Activated CD4-positive, alpha-beta T cell treated with anti-CD3 and anti-CD28 coated beads, Interleukin-2, amount 10 ng/mL, durations not matched to agents 7 days and 5 days (primary cell): Measurements from ENCODE around the gene CALM3. TPM values are rescaled to one million over a fixed set of nuclear protein-coding genes. Genes with fewer than 3 reads are reported as not detected.

Source experiments
- CTCF ChIA-PET: fragments of 350-600 bp; sonication (Branson Sonifier 250); formaldehyde crosslinking; loops from one replicate; lab custom pipeline; 2021; ENCODE audit warnings: antibody characterized with exemption; lab: Charles Lee
- POLR2A ChIA-PET: fragments of 350-600 bp; sonication (Branson Sonifier 250); formaldehyde crosslinking; loops from one replicate; lab custom pipeline; 2021; ENCODE audit warnings: antibody characterized with exemption; lab: Charles Lee
- DNase-seq: peaks from one replicate; pipeline ENCODE4 v3.0.0-alpha.2; 2020
- H3K27ac Mint-ChIP-seq: one replicate; pipeline ENCODE4 v1.8.0; 2021; ENCODE audit warnings: mild to moderate bottlenecking, moderate library complexity, mixed read lengths
- H3K27me3 Mint-ChIP-seq: one replicate; pipeline ENCODE4 v1.8.0; 2021; ENCODE audit warnings: mixed read lengths
- H3K36me3 Mint-ChIP-seq: one replicate; pipeline ENCODE4 v1.8.0; 2021; ENCODE audit warnings: low read depth, mixed read lengths
- H3K4me1 Mint-ChIP-seq: one replicate; pipeline ENCODE4 v1.8.0; 2021; ENCODE audit warnings: mixed read lengths
- H3K4me3 Mint-ChIP-seq: one replicate; pipeline ENCODE4 v1.8.0; 2021; ENCODE audit warnings: mild to moderate bottlenecking, moderate library complexity, mixed read lengths
- H3K9me3 Mint-ChIP-seq: one replicate; pipeline ENCODE4 v1.8.0; 2021; ENCODE audit warnings: mixed read lengths
- total RNA-seq, 2 experiments: library from RNA; stranded (reverse); gene quantifications; one replicate each; pipeline ENCODE4 v1.2.3, GENCODE V29; 2021

CALM3 gene
- total RNA-seq, 2 experiments from 2014 or later, result 700 to 784 TPM

- H3K4me1 Mint-ChIP-seq, result peaks cover 4% of the 10 kb centered on the region
- H3K4me3 Mint-ChIP-seq, result no peak overlapping the region
- DNase-seq, result no peak
- CTCF ChIA-PET, result no interaction called here
- POLR2A ChIA-PET, result no interaction called here
- H3K9me3 Mint-ChIP-seq, result peaks cover 8% of the 10 kb centered on the region
- H3K27me3 Mint-ChIP-seq, result peaks cover 60% of the 10 kb centered on the region
- H3K36me3 Mint-ChIP-seq, result peaks cover 2% of the 10 kb centered on the region
- no peak overlapping the region for H3K27ac Mint-ChIP-seq
These were observed 48.1 kb downstream of the CALM3 start for GRCh38 chr19:46648961-46649960.

- DNase-seq, result no peak
- Mint-ChIP-seq H3K4me3 (no peak overlapping the region), H3K27me3 (peaks cover 61% of the 10 kb centered on the region), H3K4me1 (peaks cover 4% of the 10 kb centered on the region), H3K36me3 (peaks cover 2% of the 10 kb centered on the region), H3K9me3 (peaks cover 8% of the 10 kb centered on the region), H3K27ac (no peak overlapping the region)
- POLR2A ChIA-PET, result no interaction called here
- CTCF ChIA-PET, result interaction anchor here (0.5 to 0.6 kb wide), 2 partner anchors 63 to 184 kb away, joined by 3 to 5 read pairs; no protein-coding TSS in a partner anchor
These were observed 49.3 kb downstream of the CALM3 start for GRCh38 chr19:46650445-46650844.

DNA sequence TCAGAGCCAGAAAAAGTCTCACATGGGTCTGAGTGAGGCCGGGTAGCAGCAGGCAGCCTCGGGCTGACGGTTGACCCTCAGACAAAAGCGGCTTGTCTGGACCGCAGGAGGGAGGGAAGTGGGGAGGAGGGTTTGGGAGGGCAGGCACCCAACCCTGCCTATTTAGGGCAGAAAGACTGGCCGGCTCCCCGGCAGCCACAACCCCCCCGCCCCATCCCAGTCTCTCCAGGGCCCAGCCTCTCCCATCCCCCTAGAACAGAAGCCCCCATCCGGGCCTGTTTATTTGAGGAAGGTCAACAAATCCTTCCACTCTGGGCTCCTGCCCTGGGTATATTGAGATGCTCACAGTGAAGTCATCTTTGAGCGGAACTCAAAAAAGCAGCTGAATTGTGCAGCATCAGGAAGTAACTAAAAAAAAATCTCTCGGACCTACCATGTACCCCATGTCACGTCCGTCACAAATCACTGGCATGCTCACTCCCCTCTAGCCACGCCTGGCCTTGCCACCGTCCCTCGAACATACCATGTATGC lies 53.6 kb downstream of the CALM3 start:
- Mint-ChIP-seq H3K4me1 (peaks cover 4% of the 10 kb centered on the region), H3K4me3 (no peak overlapping the region), H3K27me3 (peaks cover 50% of the 10 kb centered on the region), H3K9me3 (no peaks in the 10 kb centered on the region), H3K27ac (no peak overlapping the region), H3K36me3 (no peaks in the 10 kb centered on the region)
- no peak for DNase-seq
- ChIA-PET POLR2A (no interaction called here), CTCF (no interaction called here)

DNA sequence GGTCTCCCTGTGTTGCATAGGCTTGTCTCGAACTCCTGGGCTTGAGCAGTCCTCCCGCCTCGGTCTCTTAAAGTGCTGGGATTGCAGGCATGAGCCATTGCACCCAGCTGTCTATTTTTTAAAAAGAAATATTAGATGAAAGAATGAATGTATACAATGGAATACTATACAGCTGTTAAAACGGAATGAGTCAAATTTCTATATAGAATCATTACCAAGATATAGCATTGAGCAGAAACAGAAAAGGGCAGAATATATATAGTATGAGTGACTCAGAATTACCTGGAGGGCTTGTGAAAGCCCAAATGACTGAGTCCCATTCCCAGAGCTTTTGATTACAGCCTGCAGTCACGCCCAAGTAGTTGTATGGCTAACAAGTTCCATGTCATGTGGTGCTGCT lies 55.4 kb downstream of the CALM3 start:
- ChIA-PET POLR2A (no interaction called here), CTCF (interaction anchor here (0.9 kb wide), 1 partner anchor 140 kb away, joined by 4 read pairs; no protein-coding TSS in a partner anchor)
- no peak overlapping the region for H3K4me3 Mint-ChIP-seq
- DNase-seq, result no peak
- peaks cover 13% of the 10 kb centered on the region for H3K4me1 Mint-ChIP-seq
- H3K27me3 Mint-ChIP-seq, result peaks cover 40% of the 10 kb centered on the region
- no peaks in the 10 kb centered on the region for H3K36me3 Mint-ChIP-seq
- H3K27ac Mint-ChIP-seq, result no peak overlapping the region
- no peaks in the 10 kb centered on the region for H3K9me3 Mint-ChIP-seq

DNA sequence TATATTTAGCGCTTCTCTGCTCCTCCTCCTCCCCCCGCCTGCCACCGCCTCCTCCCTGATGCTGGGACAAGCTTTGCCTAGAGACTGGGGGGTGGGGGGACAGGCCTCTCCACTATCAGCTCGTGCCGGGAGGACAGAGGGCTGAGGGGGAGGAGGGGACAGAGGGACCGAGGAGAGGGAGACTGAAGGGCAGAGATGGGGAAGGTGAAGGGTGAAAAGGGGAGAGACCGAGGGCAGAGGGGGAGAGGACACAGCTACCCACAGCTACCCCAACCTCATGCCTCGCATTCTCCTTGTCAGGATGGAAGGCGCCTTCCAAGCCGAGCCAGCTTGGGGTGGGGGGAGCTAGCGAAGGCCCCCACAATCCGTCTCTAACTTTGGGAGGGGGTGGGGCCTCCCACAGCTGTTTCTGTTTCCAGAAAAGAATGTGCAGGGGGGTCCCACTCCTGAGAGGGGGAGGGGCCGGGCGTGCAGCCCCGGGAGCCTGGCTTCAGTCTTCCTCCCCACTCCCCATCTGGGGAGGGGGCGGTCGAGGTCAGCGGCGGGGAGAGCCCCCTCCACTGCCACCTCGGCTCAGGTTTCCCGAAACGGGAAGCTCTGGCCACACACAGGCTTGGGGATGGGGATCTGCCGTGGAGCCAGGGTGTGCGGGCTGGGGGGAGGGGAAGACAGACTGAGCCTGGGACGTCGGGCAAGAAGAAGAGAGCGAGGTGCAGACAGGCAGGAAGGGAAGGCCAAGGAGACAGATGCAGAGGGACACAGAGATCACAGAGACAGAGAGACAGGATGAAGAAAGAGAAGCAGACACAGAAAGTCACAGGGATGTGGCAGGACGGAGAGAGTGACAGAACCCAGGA lies 58.2 kb downstream of the CALM3 start:
- H3K4me3 Mint-ChIP-seq, result peak overlapping the region; percentile 43
- peak overlapping the region; percentile 0 for H3K27ac Mint-ChIP-seq
- ChIA-PET POLR2A (no interaction called here), CTCF (interaction anchor here (0.6 to 1.5 kb wide), 5 partner anchors 25 to 57 kb away, joined by 3 to 11 read pairs (median 3); no protein-coding TSS in a partner anchor)
- no peak for DNase-seq
- H3K36me3 Mint-ChIP-seq, result no peaks in the 10 kb centered on the region
- H3K27me3 Mint-ChIP-seq, result peaks cover 30% of the 10 kb centered on the region
- no peaks in the 10 kb centered on the region for H3K9me3 Mint-ChIP-seq
- peaks cover 22% of the 10 kb centered on the region for H3K4me1 Mint-ChIP-seq

GRCh38 chr19:46660008-46660517 lies 58.9 kb downstream of the CALM3 start:
- no peaks in the 10 kb centered on the region for H3K36me3 Mint-ChIP-seq

More at GRCh38 chr19:46660008-46660517, 58.9 kb downstream of the CALM3 start:
- ChIA-PET POLR2A (no interaction called here), CTCF (interaction anchor here (1.1 to 3.3 kb wide), 6 partner anchors 13 to 58 kb away, joined by 3 to 78 read pairs (median 14); no protein-coding TSS in a partner anchor)
- H3K4me1 Mint-ChIP-seq, result peaks cover 22% of the 10 kb centered on the region
- H3K4me3 Mint-ChIP-seq, result peak overlapping the region; percentile 43
- no peak for DNase-seq
- H3K9me3 Mint-ChIP-seq, result no peaks in the 10 kb centered on the region
- peaks cover 24% of the 10 kb centered on the region for H3K27me3 Mint-ChIP-seq
- no peak overlapping the region for H3K27ac Mint-ChIP-seq

Other genes starting within 250 kb of the CALM3 start
- not detected for gene CCDC8, start 187.8 kb upstream of the CALM3 start, total RNA-seq
- gene PNMA8C, start 172.4 kb upstream of the CALM3 start, total RNA-seq, result not detected
- not detected for gene PNMA8A, start 129.8 kb upstream of the CALM3 start, total RNA-seq
- under 1 TPM; 0.06 to 0.07 TPM for gene PNMA8B, start 105.5 kb upstream of the CALM3 start, total RNA-seq
- 10 to 100 TPM; 14.0 to 14.7 TPM for gene PTGIR, start 23.8 kb downstream of the CALM3 start, total RNA-seq
- gene GNG8, start 34.9 kb downstream of the CALM3 start, total RNA-seq, result not detected
- under 1 TPM; 0.31 to 0.42 TPM for gene DACT3, start 59.9 kb downstream of the CALM3 start, total RNA-seq
- gene PRKD2, start 115.8 kb downstream of the CALM3 start, total RNA-seq, result 100 to 1,000 TPM; 175 to 178 TPM
- gene FKRP, start 144.7 kb downstream of the CALM3 start, total RNA-seq, result 10 to 100 TPM; 16.9 to 20.5 TPM
- gene STRN4, start 145.1 kb downstream of the CALM3 start, total RNA-seq, result 10 to 100 TPM; 77.9 to 86.4 TPM
- 100 to 1,000 TPM; 104 to 108 TPM for gene SLC1A5, start 187.3 kb downstream of the CALM3 start, total RNA-seq
- gene AP2S1, start 249.5 kb downstream of the CALM3 start, total RNA-seq, result 100 to 1,000 TPM; 130 to 136 TPM